Left renal cortex interstitium (tissue), 4 donors: ENCODE measurements around the gene MGMT. TPM values are rescaled to one million over a fixed set of nuclear protein-coding genes. Genes with fewer than 3 reads are reported as not detected.

Experiments
- DNase-seq, 4 donors: peaks; one replicate each; pipeline ENCODE4 v3.0.0-alpha.2; 2013; ENCODE audit warnings: low read depth in 4 of 4, low spot score in 2 of 4, missing footprints in 1 of 4
- polyA plus RNA-seq, 4 donors: library from polyadenylated mRNA; unstranded; fragments of 120-200 nt; gene quantifications; one replicate each; pipeline ENCODE4 v1.2.1, GENCODE V29; 2013; ENCODE audit not compliant: insufficient read length in 4 of 4

Gene MGMT
- polyA plus RNA-seq, 4 donors, result 17.4 to 30.0 (median 20.7) TPM

DNA sequence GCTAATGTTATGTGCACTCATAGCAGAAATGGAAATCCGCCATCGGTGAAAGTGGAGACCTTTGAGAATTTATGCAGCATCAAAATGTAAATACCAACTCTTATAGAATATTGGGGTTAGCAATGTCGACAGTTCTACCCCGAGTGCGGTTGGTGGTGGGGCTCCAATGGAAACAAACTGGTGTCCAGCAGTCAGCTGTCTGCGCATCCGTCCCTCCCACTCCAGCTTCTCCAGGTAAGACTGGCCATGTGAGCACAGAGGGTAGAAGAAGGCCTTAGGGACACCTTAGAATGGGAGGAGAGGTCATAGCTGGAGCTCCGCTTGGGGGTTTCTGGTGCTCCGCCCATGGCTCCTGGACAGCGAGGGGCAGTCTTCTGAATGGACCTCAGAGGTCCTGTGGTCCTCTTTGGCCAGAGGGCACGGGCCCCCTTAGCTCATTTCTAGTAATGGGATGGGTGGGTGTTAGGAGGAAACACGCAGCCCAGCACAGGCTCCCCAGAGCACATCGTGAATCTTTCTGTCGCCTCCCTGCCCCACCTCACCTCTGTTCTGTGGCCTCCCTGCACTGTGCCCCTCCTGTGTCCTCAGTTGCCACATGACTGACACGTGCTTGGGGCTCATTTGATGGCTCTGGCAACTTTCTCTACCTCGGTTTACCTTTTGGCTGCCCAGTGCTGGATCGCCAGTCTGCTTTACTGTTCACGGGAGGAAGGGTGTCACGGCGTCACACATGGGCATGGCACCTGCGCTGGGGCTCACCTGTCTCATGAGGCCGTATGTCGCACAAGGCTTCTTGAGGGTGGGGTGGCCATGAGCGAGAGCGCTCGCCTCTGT, 50.0 kb downstream of the MGMT start:
- no peak for DNase-seq

DNA sequence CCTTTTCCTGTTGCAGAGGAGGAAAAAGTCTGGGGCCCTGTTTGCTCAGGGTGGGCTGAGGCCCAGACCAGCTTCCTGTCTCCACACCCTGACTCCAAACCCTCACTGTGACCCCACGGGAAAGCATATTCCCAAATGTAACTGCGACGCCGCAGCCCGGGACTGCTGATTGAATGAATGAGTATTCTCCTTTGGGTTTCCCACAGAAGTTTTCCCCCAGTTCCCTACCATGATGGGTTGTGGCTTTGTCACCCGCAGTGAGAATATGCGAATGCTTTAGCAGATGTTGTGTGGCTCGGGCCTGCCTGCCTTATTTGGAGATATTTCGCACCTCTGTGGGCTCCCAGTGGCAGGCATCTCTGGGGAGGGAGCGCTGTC, 50.6 kb downstream of the MGMT start:
- no peak for DNase-seq

DNA sequence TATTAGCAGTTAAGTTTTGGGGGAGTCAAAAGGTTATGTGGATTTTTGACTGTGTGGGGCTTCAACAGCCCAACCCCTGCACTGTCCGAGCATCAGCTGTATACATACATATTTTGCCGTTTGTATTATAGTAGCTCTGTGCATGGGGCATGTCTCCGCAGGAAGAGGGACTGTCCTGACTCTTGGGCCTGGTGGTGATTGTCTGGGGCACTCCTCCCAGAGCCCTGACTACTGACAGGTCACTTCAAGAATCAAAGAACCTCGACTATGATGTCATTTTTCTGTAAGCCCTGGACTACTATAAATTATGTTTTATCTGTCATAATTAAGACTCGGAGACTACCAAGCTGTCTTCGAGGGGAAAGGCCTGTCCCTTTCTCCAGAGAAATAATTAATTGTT, 51.8 kb downstream of the MGMT start:
- DNase-seq, result no peak

DNA sequence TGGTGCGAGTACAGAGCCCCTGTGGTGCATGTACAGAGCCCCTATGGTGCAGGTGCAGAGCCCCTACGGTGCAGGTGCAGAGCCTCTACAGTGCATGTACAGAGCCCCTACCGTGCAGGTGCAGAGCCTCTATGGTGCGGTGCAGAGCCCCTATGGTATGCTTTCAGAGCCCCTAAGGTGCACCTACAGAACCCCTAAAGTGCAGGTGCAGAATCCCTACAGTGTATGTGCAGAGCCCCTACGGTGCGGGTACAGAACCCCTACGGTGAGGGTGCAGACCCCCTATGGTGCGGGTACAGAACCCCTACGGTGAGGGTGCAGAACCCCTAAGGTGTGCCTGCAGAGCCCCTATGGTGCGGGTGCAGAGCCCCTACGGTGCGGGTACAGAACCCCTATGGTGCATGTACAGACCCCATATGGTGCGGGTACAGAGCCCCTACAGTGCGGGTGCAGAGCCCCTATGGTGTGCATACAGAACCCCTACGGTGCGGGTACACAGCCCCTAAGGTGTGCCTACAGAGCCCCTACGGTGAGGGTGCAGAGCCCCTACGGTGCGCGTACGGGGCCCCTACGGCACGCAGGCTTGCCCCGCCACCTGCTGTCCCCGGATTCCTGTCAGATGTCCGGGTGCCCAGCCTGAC, 53.5 kb downstream of the MGMT start:
- no peak for DNase-seq

DNA sequence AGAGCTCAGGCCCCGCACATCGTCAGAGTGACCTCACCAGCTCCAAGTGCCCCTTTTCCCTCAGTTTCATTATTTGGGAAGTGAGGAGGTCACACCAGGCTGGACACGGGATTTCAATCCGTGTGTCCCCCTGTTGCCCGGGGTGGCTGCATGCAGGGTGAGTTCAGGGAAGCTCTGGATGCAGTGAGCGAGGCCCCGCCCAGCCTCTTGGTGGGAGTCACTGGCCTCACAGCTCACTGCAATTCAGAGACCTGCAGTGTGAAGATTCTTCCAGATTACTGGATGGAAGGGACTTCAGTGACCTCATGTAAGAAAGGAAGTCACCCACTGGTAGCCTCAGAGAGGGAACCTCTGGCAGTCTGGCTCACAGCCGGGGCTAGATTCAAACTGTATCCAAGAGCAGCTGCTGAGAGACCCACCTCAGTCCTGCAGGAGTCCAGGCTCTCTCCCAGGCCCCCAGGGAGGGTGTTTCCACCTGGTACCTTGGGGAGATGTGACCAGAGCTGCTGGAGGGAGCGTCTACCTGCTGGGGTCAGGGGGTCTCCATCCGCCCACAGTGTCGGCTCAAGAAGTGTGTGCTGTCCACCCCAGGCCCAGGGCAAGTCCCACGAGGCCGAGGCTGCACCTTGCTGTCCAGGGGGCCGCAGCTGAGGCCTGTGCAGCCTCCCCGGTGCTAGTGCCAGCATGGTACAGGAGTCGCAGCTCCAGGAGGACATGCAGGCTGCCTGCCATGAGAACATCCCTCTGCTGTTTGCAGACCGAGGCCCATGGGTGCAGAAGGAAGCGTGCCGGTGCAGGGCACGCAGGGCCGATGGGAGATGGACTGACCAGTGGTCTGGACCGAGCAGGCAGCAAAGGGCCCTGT, 54.4 kb downstream of the MGMT start:
- DNase-seq, result no peak

DNA sequence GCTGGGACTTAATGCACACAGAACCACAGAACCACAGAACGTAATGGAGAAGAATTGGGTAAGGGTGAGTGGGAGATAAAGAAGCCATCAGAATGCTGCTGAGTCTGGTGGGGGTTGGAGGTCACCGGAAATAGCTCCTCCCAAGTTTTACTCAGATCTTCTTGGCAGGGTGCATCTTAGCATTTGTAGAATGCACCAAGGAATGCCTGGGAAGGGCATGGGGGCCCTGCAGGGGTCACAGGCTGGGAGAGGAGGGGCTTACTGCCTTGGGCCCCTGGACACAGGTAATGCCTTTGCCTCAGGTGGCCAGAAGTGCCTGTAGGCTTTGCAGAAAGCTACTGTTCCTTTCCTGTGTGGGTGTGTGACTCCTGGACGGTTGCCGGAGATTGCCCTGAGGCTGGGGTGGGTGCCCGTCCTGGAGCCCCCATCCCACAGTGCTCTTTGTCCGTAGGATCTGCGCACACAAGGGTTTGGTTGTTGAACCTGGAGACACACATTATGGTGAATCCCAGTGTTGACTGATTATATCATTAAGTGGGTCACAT, 55.1 kb downstream of the MGMT start:
- DNase-seq, result no peak

DNA sequence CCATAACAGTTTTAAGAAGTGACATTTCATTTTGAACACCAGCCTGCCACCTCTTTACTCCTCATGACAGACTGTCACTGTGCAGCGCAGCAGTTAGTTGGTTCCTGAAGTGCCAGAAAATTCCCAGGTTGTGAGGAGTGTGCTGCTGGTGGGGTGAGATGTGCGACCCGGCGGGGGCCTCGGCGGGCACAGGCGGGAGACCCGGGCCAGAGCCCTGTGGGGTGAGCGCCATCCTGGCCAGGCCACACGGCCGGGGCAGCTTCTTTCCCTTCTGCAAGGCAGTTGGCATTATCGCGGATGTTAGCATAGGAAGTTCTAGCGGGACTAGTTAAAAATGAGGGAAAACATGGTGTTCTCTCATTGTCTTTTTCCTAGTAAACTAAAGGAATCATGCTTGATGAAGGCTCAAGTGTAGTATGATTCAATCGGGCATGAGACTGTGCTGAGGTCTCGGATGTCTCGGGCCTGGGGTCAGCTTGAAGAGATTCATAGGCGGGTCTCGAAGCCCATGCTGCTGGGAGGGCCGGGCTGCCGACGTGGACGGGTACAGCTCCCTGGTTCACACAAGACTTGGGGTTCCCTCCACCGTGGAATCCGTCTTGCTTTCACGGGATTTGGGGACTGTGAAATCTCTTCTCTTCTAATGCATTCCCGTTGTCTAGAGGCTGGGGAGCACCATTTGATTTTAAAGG, 56.1 kb downstream of the MGMT start:
- DNase-seq, result no peak

DNA sequence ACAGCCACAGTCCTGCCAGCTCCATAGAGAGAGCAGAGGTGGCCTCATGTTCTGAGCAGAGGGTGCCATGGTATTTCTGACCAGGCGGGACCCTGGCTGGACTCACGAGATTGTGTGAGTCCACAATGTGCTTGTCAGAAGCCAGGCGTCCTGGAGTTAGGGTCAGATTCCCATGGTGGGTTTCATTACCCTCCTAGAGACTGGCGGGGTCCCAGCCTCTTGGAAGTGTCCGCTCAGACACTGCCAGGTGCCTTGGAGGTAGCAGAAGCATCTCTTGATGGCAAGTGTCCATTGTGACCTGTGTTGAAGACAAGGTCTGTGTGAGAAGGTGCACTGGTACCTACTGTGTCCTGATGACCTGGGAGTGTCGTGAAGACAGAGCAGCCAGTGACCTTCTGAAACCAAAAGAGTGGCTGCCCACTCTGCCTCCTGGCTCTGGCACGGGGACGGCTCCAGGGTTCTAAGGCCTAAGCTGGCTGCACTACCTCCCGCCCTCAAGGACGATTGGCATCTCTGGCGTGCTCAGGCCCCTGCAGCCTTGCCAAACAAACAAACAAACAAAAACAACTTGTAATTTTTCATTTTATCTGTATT, 56.8 kb downstream of the MGMT start:
- DNase-seq, result no peak

DNA sequence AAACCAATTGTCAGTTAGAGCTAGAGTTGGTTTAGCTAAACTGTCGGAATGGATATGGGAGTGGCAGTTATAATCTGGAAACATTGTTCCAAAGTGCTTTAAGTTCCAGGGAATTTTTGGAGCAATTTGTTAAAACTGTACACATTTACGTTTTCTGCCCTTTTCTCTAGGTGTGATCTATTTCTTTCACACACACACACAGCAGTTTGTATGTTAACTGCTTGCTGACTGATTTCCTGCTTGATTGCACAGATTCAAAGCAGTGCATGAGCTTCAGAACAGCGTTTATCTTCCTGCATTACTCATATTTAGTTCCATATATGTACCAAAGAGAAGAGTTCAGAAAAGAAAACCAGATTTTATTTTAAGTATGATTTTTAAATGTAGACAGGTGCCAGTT, 57.9 kb downstream of the MGMT start:
- DNase-seq, result no peak

DNA sequence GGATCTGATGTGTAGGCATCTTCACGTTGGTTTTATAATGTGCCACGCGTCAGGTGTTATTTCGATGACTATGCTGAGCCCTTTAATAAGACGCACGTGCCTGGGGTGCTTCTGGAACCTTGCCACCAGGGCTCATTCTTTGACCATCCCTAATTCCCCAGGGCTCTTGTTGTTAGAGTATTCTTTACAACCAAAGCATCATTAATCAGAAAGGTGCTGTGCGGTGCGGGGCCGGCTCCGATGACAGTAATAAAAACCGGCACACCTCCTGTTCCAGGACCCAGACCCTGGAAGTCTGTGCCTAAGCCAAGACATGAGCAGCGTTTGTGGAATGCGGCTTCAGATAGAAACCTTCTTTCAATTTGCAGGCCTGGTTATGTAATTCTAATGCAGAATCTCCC, 58.4 kb downstream of the MGMT start:
- no peak for DNase-seq

DNA sequence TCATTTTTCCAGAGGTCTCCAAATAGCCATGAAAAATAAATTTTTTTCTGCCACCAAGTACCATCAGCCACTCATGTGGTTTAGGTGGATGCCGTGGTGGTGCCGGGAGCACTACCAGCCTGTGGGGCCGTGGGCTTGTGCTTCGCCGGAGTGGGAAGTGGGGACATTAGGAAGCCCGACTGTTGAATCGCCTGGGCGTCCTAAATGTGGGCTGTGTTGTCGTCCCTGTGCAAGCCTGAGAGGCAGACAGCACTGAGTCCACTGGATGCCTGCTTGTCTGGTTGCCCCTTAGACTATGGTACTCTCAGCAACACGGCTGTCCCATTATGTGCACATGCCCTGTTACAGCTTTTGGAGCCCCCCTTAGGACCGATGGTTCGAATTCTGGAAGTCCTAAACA, 59.9 kb downstream of the MGMT start:
- no peak for DNase-seq

DNA sequence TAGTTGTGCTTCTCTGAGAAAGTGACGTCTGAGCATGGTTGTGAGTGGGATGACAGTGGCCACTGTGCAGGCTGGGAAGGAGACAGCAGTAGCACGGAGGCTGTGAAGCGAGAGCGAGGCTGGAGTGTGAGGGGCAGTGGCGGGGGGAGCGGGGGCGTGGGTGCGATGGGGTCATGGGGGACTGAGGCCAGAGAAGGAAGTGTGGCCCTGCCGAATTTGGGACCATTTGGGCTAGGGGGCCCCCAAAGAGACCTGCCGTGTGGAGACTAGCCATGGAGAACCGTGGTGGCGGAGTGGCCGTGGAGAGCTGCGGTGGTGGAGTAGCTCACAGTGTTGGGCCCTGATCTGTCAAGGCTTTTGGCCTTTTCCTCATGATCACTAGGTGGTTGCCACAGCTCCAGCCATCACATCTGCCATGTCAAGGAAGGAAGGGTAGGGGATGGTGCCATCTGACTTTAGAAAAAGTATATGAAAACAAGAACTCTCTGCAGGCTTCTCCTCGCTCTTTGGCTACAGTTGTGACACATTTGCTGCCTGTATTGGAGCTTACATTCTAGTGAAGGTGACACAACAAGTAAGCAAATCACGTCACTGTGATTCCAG, 61.4 kb downstream of the MGMT start:
- DNase-seq, result no peak

DNA sequence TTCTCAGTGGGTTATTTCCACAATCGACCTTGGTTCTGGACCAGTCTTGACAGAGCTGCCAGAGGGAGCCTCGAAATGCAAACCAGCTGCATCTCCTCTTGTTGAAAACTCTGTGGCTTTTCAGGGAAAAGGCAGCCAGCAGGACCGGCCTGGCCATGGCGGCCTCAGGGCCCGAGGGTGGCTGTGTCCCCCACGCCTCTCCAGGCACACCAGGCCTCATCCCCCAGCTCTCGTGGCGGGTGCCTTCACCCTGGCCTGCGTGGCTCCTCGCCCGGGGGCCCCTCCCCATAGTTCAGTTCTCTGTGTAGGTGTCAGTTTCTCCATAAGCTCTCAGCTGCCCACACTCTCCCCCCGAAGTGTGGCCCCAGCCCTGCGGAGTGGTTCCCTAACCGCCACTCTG, 63.5 kb downstream of the MGMT start:
- no peak for DNase-seq

DNA sequence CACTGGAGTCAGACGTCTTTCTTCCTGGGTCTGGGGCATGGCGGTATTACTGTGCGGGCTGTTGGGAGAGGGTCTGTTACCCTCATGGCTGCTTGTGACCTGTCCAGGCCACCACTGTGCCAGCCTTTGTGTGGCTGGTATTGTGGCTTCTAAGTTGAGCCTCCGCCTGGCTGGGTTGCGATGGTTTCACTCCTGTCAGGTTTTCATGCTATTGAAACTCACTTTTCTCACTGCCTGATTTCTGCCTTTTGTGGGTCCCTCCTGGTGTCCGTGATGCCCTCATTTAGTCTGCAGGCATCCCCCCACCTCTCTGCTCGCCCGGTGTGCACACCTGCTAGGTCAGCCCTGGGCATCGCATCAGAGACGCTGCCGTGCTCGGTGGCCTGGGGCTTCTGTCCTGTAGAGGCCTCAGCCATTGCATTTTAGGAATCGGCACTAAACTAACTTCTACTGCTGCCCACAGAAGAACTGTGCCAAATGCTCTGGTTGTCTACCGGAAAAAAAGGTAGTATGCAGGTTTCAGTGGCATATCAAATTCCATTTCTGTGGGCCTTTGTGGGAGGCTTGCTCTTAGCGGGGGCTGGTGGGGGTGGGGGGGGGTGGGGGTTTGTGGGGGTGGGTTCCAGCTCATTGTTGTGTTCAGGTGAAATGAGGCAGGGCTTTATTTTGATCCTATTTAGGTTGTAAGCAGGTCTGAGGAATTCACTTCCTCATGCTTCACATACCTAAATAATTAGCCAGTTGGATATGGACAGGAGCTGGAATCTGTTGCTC, 64.3 kb downstream of the MGMT start:
- no peak for DNase-seq

DNA sequence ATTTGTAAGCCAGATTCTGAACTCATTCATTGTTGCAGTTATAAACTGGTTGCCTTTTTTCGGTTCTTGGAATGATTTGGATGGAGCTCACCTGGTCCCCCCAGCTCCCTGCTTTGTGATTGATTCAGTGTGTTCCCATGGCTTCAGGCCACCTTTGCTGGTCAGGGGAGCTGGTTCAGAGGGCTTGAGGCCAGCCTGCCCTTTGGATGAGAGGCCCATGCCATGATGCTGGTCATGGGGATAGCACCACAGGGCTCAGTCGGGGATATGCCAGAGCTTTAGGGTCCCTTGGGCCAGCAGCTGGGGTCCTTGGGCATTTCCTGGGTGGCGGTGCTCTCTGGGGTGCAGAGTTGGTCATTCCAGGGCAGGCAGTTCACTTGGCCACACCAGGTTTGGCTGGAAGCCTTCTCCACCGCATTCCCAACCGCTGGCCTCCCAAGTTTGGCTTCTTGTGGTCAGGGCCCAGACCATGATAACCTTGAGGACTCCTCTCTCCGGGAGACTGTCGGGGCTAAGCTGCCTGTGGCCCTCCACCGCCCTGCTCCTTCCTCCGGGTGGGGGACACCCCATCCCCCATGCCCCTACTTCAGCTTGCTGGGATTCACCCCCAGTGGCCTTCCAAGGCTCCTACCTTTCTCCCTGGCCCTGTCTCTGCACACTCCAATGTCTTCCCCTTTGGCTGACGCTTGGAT, 65.1 kb downstream of the MGMT start:
- DNase-seq, result no peak

DNA sequence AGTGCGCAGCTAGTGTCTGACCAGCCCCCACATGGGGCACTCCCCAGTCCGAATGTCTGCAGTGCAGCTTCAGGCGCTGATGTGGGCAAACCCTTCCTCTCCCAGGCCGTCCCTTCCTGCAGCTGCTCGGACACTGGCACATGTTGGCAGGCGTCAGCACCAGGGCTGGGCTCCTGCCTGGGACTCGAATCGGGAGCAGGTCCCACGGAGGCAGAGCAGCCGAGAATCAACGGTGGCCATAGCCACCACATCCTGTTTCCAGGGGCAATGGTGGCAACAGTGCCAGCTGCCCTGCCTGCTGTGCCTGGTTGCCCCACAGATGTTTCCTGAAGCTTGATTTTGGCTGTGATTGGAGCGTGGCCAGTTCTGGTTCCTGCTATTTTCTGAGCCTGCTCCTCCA, 65.8 kb downstream of the MGMT start:
- DNase-seq, result no peak

DNA sequence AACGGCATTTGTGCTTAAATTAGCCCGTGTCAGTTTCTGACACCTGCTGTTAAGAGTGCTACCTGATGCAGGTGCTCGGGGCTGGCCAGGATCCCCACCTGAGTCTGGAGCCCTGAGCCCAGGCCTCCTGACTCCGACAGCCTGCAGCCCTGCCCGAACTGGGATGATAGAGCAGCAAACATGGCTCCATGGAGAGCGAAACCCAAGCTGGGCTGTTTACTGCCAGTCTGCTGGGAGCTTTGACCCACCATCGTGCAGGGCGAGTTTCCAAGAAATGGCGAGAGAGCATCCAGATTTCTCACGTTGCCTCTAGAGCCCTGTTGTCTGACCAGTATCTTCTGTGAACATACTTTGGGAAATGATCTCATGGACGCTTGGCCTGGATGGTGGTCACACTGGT, 66.2 kb downstream of the MGMT start:
- no peak for DNase-seq

DNA sequence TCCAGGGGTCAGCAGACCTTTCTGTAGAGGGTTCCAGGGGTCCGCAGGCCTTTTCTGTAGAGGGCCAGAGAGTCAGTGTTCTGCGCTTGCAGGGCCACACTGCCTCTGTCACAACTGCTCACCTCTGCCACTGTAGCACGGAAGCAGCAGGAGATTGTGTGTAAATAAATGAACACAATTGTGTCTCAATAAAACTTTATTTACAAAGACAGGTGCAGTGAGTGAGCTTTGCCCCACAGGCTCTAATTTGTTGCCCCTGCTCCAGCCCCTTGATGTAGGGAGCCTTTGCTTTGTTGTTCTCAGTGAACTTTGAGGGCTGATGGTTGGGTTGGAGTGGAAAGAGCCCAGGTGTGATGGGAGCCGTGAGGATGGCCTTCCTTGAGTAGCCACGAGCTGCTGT, 67.8 kb downstream of the MGMT start:
- no peak for DNase-seq
